SK-N-SH (cell line): ENCODE results near the gene HTR3A. TPM values are rescaled to one million over a fixed set of nuclear protein-coding genes. Genes with fewer than 3 reads are reported as not detected.

Experiments used
- CTCF ChIA-PET: fragments of 300-600, 350-600 bp; formaldehyde crosslinking; extraction: SDS; loops from one replicate; lab custom pipeline; 2021; lab: Yijun Ruan, JAX
- POLR2A ChIA-PET: fragments of 350-600 bp; sonication (Branson Sonifier 250); formaldehyde crosslinking; extraction: SDS; loops from one replicate; lab custom pipeline; 2020; ENCODE audit warnings: antibody characterized with exemption, inconsistent platforms; lab: Yijun Ruan, JAX
- DNase-seq: peaks from one replicate; pipeline ENCODE4 v3.0.0; 2012
- H2AFZ ChIP-seq: fragments of 200-600 bp; sonication (generic); 2 replicates; pipeline ENCODE4 v1.8.1; 2016; ENCODE audit warnings: antibody characterized with exemption, mild to moderate bottlenecking, low read depth
- H3F3A ChIP-seq: fragments of 200-600 bp; sonication (generic); replicated peaks from 2 replicates; pipeline ENCODE3; 2016; ENCODE audit warnings: antibody characterized with exemption, mild to moderate bottlenecking; ENCODE audit not compliant: insufficient read depth
- H3K27ac ChIP-seq, 2 experiments: fragments of 200-500 bp in 1 of 2; fragments of 200-600 bp in 1 of 2; sonication (Bioruptor generic) in 1 of 2; sonication (generic), shearing (Covaris generic) in 1 of 2; 2 replicates each; pipeline versions ENCODE4 v1.5.1 to v1.6.1; 2014 to 2016; ENCODE audit warnings: low read depth in 2 of 2, inconsistent platforms in 1 of 2, low read length in 1 of 2, mild to moderate bottlenecking in 1 of 2, mixed read lengths in 1 of 2
- H3K27me3 ChIP-seq: fragments of 200-600 bp; sonication (generic), shearing (Covaris generic); 2 replicates; pipeline ENCODE4 v1.6.1; 2016; ENCODE audit warnings: mixed run types; ENCODE audit not compliant: insufficient read depth
- H3K36me3 ChIP-seq, 2 experiments: fragments of 200-500 bp in 1 of 2; fragments of 200-600 bp in 1 of 2; sonication (Bioruptor generic) in 1 of 2; sonication (generic) in 1 of 2; replicated peaks in 1 of 2; 2 replicates each; pipeline versions ENCODE3 to v1.5.1; 2014 to 2016; ENCODE audit warnings: low read length in 1 of 2, mild to moderate bottlenecking in 1 of 2; ENCODE audit not compliant: insufficient read depth in 2 of 2, control insufficient read depth in 1 of 2
- H3K4me1 ChIP-seq, 2 experiments: fragments of 200-500 bp in 1 of 2; fragments of 200-600 bp in 1 of 2; sonication (Bioruptor generic) in 1 of 2; sonication (generic), shearing (Covaris generic) in 1 of 2; 2 replicates each; pipeline versions ENCODE4 v1.5.1 to v1.6.1; 2014 to 2016; ENCODE audit warnings: low read depth in 1 of 2, low read length in 1 of 2, mixed run types in 1 of 2; ENCODE audit not compliant: insufficient read depth in 2 of 2, control insufficient read depth in 1 of 2
- H3K4me2 ChIP-seq: fragments of 200-600 bp; sonication (generic), shearing (Covaris generic); 2 replicates; pipeline ENCODE4 v1.6.1; 2017; ENCODE audit warnings: mixed run types
- H3K4me3 ChIP-seq, 2 experiments: fragments of 200-500 bp in 1 of 2; fragments of 200-600 bp in 1 of 2; sonication (Bioruptor generic) in 1 of 2; sonication (generic), shearing (Covaris generic) in 1 of 2; 2 replicates each; pipeline versions ENCODE4 v1.5.1 to v1.8.1; 2014 to 2016; ENCODE audit warnings: low read depth in 2 of 2, inconsistent platforms in 1 of 2, low read length in 1 of 2, mild to moderate bottlenecking in 1 of 2, mixed read lengths in 1 of 2, moderate library complexity in 1 of 2
- H3K79me2 ChIP-seq: fragments of 200-600 bp; sonication (generic); 2 replicates; pipeline ENCODE4 v1.8.1; 2017; ENCODE audit warnings: mild to moderate bottlenecking; ENCODE audit not compliant: insufficient read depth
- H3K9ac ChIP-seq: fragments of 200-600 bp; sonication (generic); 2 replicates; pipeline ENCODE4 v1.6.1; 2017; ENCODE audit warnings: mixed run types
- H3K9me2 ChIP-seq: fragments of 200-600 bp; sonication (generic); 2 replicates; pipeline ENCODE4 v1.6.1; 2017; ENCODE audit warnings: mixed run types
- H3K9me3 ChIP-seq: fragments of 200-600 bp; sonication (generic); 2 replicates; pipeline ENCODE4 v1.6.1; 2017; ENCODE audit warnings: mixed run types, mild to moderate bottlenecking, moderate library complexity
- H4K20me1 ChIP-seq: fragments of 200-600 bp; sonication (generic); 2 replicates; pipeline ENCODE4 v1.6.1; 2017; ENCODE audit warnings: mild to moderate bottlenecking, mixed run types; ENCODE audit not compliant: insufficient read depth
- JUND ChIP-seq: IDR thresholded peaks from 2 replicates; pipeline ENCODE4 v1.4.0; 2012
- POLR2AphosphoS5 ChIP-seq: IDR thresholded peaks from 2 replicates; pipeline ENCODE4 v1.6.1; 2012; ENCODE audit warnings: low read depth, low read length
- RCOR1 ChIP-seq: fragments of 150-350 bp; IDR thresholded peaks from 2 replicates; pipeline ENCODE4 v1.6.1; 2017; ENCODE audit warnings: antibody characterized with exemption, low read length
- REST ChIP-seq: IDR thresholded peaks from 2 replicates; pipeline ENCODE4 v1.6.1; 2012; ENCODE audit warnings: mild to moderate bottlenecking, low read depth, low read length, moderate library complexity
- RFX5 ChIP-seq: IDR thresholded peaks from 2 replicates; pipeline ENCODE4 v1.6.1; 2012; ENCODE audit warnings: mild to moderate bottlenecking, improper control_type of control experiment, low read length
- TAF1 ChIP-seq: IDR thresholded peaks from 2 replicates; pipeline ENCODE4 v1.6.1; 2012; ENCODE audit warnings: low read depth, mild to moderate bottlenecking, low read length, moderate library complexity, borderline replicate concordance
- WGBS: methylation state at CpG from one replicate; pipeline ENCODE4 v1.1.6; 2017; ENCODE audit warnings: low lambda C conversion rate; 5-methylcytosine and 5-hydroxymethylcytosine counted together
- polyA plus RNA-seq, 3 experiments: library from polyadenylated mRNA; depleted of rRNA; stranded (reverse); fragments of >200 nt; gene quantifications; 2 replicates each; pipeline ENCODE4 v1.2.3, GENCODE V29; 2012

The HTR3A gene
- polyA plus RNA-seq, 1 of the 3 experiments (the other 2 are of a cell fraction): not detected

- TF ChIP-seq REST (no peak), TAF1 (no peak)
Measured at GRCh38 chr11:113949891-113950290, 25.0 kb upstream of the HTR3A start (continued).

- POLR2A ChIA-PET: no interaction called here
- CTCF ChIA-PET: interaction anchor here (1.0 to 2.1 kb wide), 4 partner anchors 42 to 311 kb away, joined by 3 to 13 read pairs (median 7); no protein-coding TSS in a partner anchor
Measured at GRCh38 chr11:113951537-113951936, 23.4 kb upstream of the HTR3A start.

More at GRCh38 chr11:113951537-113951936, 23.4 kb upstream of the HTR3A start:
- Histone ChIP-seq H3K4me2 (no peak overlapping the region), H3F3A (no peaks in the 10 kb centered on the region), H3K9me3 (no peaks in the 10 kb centered on the region), H3K27me3 (no peaks in the 10 kb centered on the region), H4K20me1 (no peaks in the 10 kb centered on the region), H3K36me3 (no peaks in the 10 kb centered on the region), H3K9me2 (no peaks in the 10 kb centered on the region), H3K9ac (no peak overlapping the region), H3K4me1 (peaks cover 0 to 15% of the 10 kb centered on the region in 2 experiments; a peak in 1 of 4 replicates), H3K27ac (no peak overlapping the region), H3K79me2 (no peaks in the 10 kb centered on the region), H3K4me3 (no peak overlapping the region), H2AFZ (no peak overlapping the region)
- WGBS: 35% methylated on average over 2 of the region's 5 CpGs
- TF ChIP-seq JUND: no peak
- no peak for TF ChIP-seq RFX5
- TF ChIP-seq POLR2AphosphoS5: no peak
- no peak for TF ChIP-seq RCOR1
- TF ChIP-seq REST: no peak
- DNase-seq: peak; percentile 25
